Spinal cord (tissue), 10 donors: ENCODE results near the gene PPP6R1. TPM values are rescaled to one million over a fixed set of nuclear protein-coding genes. Genes with fewer than 3 reads are reported as not detected.

Experiments used
- DNase-seq, 6 donors: peaks; one replicate each; pipeline versions ENCODE4 v3.0.0 to v3.0.0-alpha.2; 2013 to 2015; ENCODE audit warnings: low spot score in 6 of 6, low read depth in 4 of 6
- H3K27ac ChIP-seq: one replicate; pipeline ENCODE4 v1.5.1; 2013; ENCODE audit warnings: low read depth, low read length, control low read depth
- H3K27me3 ChIP-seq: one replicate; pipeline ENCODE4 v1.6.1; 2013; ENCODE audit warnings: low read length; ENCODE audit not compliant: control insufficient read depth, insufficient read depth
- H3K36me3 ChIP-seq: one replicate; pipeline ENCODE4 v1.6.1; 2013; ENCODE audit warnings: low read length; ENCODE audit not compliant: control insufficient read depth, insufficient read depth
- H3K4me1 ChIP-seq: one replicate; pipeline ENCODE4 v1.6.1; 2013; ENCODE audit warnings: low read length; ENCODE audit not compliant: control insufficient read depth, insufficient read depth
- H3K4me3 ChIP-seq: one replicate; pipeline ENCODE4 v1.5.1; 2013; ENCODE audit warnings: low read depth, low read length, control low read depth
- H3K9me3 ChIP-seq: one replicate; pipeline ENCODE4 v1.6.1; 2013; ENCODE audit warnings: low read length; ENCODE audit not compliant: control insufficient read depth, insufficient read depth
- WGBS: methylation state at CpG from one replicate; pipeline ENCODE4 v1.1.5; 2013; ENCODE audit warnings: missing lambda C conversion rate; ENCODE audit not compliant: insufficient coverage; 5-methylcytosine and 5-hydroxymethylcytosine counted together
- polyA plus RNA-seq, 2 donors: library from polyadenylated mRNA; unstranded; fragments of 120-200 nt; gene quantifications; one replicate each; pipeline ENCODE4 v1.2.1, GENCODE V29; 2013; ENCODE audit not compliant: insufficient read length in 2 of 2
- total RNA-seq, 2 donors: library from RNA; depleted of rRNA in 1 of 2; stranded (reverse); fragments of 120-200 nt in 1 of 2; fragments of >200 nt in 1 of 2; gene quantifications; one replicate each; pipeline versions ENCODE4 v1.2.3 to v1.2.4, GENCODE V29; 2013 to 2014
- donor health status: healthy.

PPP6R1 gene
- total and polyA plus RNA-seq, 4 donors = 22.6 to 66.8 (median 41.4) TPM

DNA sequence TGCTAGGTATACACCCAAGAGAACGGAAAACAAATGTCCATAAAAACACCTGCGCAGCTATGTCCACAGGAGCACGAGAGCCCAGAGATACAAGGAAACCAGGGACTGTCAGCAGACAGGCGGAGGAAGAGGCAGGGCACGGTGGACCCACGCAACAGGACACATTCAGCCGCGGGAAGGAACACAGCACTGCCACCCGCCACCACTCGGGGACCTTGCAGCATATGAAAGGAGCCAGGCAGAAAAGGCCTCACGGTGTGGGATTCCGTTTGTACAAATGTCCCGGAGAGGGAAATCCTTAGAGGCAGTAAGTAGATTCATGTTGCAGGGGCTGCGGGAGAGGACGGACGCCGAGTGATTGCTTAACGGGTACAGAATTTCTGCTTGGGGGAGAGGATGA is 13.3 kb upstream of the PPP6R1 start:
- Histone ChIP-seq H3K27me3 (no peaks in the 10 kb centered on the region), H3K4me1 (no peaks in the 10 kb centered on the region), H3K27ac (no peak overlapping the region), H3K9me3 (no peaks in the 10 kb centered on the region), H3K36me3 (peaks cover 76% of the 10 kb centered on the region), H3K4me3 (no peak overlapping the region)
- 90% methylated on average over 18 of the region's 18 CpGs for WGBS
- no peak for DNase-seq

DNA sequence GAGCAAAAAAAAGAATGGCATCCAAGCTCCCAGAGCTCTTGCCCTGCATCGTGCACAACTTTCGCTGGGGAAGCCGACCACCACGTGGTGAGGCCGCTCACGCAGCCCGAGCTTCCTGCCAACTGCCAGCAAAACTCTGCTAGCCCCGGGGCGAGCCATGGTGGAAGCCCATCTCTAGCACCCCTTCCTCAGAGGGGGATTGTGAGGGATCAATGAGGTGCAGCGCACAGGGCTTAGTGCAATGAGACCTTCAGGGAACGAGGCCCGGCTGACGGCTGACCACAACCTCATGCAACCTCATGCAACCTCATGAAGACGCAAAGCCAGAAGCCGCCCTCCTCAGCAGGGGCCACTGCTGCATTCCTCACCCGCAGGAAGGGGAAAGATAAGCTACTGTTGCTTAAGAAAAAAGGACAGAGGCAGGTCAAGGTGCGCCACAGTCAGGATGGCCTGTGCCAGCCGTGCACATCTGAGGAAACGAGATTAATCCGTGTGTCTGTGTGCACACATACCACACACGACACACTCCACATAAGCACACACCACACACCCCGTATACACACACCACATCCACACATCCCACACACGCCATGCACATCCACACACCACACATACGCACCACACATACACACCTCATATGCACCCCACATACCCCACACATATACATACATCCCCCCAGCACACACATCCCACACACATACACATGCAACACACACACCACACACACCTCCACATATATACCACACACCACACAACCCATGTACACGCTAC is 11.5 kb upstream of the PPP6R1 start:
- Histone ChIP-seq H3K9me3 (no peaks in the 10 kb centered on the region), H3K27me3 (no peaks in the 10 kb centered on the region), H3K4me1 (no peaks in the 10 kb centered on the region), H3K27ac (no peak overlapping the region), H3K4me3 (no peak overlapping the region), H3K36me3 (peaks cover 69% of the 10 kb centered on the region)
- 93% methylated on average over 14 of the region's 25 CpGs for WGBS
- DNase-seq = no peak

DNA sequence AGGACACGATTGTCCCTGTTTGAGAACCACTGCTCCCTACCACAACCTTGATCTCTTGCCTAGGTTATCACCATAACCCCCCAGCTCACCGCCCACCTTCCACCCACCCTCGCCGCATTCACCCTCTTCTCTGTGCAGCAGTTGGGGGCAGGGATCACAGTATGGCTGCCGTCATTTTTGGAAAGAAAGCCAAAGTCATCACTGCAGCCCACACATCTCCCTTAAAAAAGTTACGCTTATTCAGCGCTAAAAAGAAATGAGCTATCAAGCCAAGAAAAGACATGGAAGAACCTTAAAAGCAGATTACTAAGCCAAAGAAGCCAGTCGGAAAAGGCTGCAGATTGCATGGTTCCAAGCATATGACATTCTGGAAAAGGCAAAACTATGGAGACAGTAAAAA is 10.5 kb upstream of the PPP6R1 start:
- no peak for DNase-seq

DNA sequence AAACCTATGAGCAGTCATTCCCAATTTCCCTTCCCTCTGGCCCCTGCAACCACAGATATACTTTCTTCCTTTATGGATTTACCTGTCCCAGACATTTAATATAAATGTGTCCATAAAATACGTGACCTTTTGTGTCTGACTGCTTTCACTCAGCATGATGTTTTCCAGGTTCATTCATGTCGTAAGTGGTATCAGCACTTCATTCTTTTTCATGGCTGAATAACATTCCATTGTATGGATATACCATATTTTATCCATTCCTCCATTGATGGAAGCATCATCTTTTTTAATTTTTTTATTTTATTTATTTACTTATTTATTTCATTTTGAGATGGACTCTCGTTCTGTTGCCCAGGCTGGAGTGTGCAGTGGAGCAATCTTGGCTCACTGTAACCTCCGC is 8.0 kb upstream of the PPP6R1 start:
- peaks cover 51% of the 10 kb centered on the region for H3K36me3 ChIP-seq
- H3K27ac ChIP-seq = no peak overlapping the region
- H3K9me3 ChIP-seq = no peaks in the 10 kb centered on the region
- no CpG with 5 or more reads among the region's 4 CpGs for WGBS
- H3K4me3 ChIP-seq = no peak overlapping the region
- H3K27me3 ChIP-seq = no peaks in the 10 kb centered on the region
- no peaks in the 10 kb centered on the region for H3K4me1 ChIP-seq
- no peak for DNase-seq

More for the DNA sequence above, 10.5 kb upstream of the PPP6R1 start:
- Histone ChIP-seq H3K36me3 (peaks cover 68% of the 10 kb centered on the region), H3K27ac (no peak overlapping the region), H3K27me3 (no peaks in the 10 kb centered on the region), H3K4me3 (no peak overlapping the region), H3K9me3 (no peaks in the 10 kb centered on the region), H3K4me1 (no peaks in the 10 kb centered on the region)
- 93% methylated on average over 7 of the region's 8 CpGs for WGBS

DNA sequence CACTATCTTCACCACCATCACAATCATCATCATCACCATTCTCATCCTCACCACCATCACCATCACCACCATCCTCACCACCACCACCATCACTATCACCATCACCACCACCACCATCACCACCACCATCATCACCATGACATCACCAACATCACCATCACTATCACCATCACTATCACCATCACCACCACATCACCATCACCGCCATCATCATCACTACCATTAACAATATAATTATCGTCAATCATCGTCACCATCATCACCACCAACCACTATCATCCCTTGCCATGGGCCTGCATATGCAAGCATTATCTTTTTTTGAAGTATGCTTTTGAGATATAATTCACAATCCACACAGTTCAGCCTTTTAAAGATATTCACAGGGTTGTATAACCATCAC is 7.6 kb upstream of the PPP6R1 start:
- H3K27ac ChIP-seq = no peak overlapping the region
- H3K9me3 ChIP-seq = no peaks in the 10 kb centered on the region
- no peak overlapping the region for H3K4me3 ChIP-seq
- H3K36me3 ChIP-seq = peaks cover 51% of the 10 kb centered on the region
- no peak for DNase-seq
- H3K27me3 ChIP-seq = no peaks in the 10 kb centered on the region
- H3K4me1 ChIP-seq = no peaks in the 10 kb centered on the region
- 88% methylated on average over 1 of the region's 3 CpGs for WGBS

DNA sequence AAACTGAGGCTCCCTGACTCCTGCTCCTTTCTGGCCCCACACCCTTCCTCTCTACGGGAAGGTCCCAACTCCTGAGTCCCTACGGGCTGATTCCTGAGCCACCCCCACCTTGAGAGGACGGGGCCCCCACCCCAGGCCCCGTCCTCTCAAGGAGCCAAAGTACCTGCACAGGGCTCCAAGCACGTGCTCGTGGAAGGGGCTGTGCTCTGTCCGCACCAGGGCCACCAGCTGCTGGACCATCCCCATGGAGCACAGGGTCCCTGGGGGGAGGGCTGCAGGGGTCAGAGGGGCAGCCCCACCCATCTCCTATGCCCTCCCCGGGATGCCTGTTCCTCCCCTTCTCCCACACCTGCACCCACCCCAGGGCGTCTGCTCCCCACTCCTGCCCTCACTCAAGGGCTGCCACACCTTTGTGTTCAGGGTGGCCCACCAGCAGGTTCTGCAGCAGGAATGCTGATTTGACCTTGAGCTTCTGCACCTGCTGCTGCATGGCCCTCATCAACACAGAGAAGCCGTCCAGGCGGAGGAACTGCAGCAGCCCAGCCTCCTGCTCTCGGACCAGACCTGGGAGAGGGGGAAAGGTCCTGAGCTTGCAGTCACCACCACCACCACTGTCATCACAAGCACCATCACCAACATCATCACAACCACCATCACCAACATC is 7.0 kb upstream of the PPP6R1 start:
- Histone ChIP-seq H3K27me3 (no peaks in the 10 kb centered on the region), H3K9me3 (no peaks in the 10 kb centered on the region), H3K36me3 (peaks cover 46% of the 10 kb centered on the region), H3K27ac (no peak overlapping the region), H3K4me1 (no peaks in the 10 kb centered on the region), H3K4me3 (no peak overlapping the region)
- WGBS = 98% methylated on average over 9 of the region's 12 CpGs
- no peak for DNase-seq

DNA sequence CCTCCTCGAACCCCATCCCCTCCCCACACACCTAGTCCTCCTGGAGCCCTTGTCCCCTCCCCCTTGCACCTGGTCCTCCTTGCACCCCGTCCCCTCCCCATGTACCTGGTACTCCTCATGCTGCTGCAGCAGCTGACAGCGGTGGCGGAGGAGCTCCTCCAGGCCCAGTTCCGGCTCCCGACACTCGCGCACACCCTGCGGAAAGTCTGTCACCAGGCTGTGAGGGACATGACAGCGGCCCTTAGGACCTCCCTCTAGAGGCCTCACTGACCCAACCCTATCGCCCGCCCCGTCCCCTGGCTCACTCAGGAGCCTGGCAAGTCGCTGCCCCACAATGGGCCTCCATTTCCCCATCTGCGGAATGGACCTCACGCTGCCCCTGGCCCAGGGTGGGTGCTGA is 6.4 kb upstream of the PPP6R1 start:
- Histone ChIP-seq H3K4me1 (peaks cover under 1% of the 10 kb centered on the region), H3K4me3 (no peak overlapping the region), H3K36me3 (peaks cover 39% of the 10 kb centered on the region), H3K27me3 (no peaks in the 10 kb centered on the region), H3K9me3 (no peaks in the 10 kb centered on the region), H3K27ac (no peak overlapping the region)
- 93% methylated on average over 16 of the region's 16 CpGs for WGBS
- no peak for DNase-seq

DNA sequence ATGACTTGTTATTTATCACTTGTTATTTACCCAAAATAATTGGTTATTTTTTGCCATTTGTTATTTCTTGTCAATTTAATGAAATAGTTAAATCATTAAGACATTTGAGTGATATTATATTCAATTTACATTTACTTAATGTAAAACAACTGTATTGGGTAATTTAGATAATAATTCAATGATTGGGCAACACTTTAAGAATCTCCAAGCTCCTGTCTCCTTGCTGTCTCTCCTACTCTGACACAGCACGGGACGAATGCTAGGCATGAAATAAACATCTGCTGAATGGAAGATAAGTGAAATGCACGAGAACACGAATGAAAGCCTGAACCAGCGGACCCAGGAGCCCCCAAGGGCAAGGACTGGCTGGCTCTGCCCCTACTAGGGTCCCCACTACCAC is 5.7 kb upstream of the PPP6R1 start:
- H3K27ac ChIP-seq = no peak overlapping the region
- H3K9me3 ChIP-seq = no peaks in the 10 kb centered on the region
- peaks cover 34% of the 10 kb centered on the region for H3K36me3 ChIP-seq
- H3K27me3 ChIP-seq = no peaks in the 10 kb centered on the region
- H3K4me3 ChIP-seq = no peak overlapping the region
- no CpG with 5 or more reads among the region's 5 CpGs for WGBS
- peaks cover 7% of the 10 kb centered on the region for H3K4me1 ChIP-seq
- DNase-seq = no peak

DNA sequence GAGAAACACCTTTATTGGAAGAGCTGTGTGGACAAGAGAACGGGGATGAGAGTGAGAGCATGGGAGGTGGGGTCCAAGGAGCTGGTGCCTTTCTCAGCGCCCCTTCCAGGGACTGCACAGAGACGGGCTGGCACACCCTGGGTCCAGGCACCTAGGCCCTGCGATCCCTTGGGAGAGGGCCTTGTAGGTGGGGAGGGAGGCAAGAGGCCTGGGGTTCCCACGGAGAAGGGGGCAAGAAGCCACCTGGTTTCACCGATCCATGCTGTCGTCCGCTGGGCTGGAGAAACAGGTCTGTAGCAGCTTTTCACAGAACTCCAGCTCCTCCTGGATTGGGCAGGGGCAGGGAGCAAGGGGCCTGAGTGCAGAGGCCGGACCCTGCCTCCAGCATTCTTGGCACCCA is 3.5 kb upstream of the PPP6R1 start:
- DNase-seq = no peak
- peaks cover 17% of the 10 kb centered on the region for H3K4me1 ChIP-seq
- H3K36me3 ChIP-seq = peaks cover 34% of the 10 kb centered on the region
- H3K27me3 ChIP-seq = no peaks in the 10 kb centered on the region
- H3K4me3 ChIP-seq = no peak overlapping the region
- no peak overlapping the region for H3K27ac ChIP-seq
- no peaks in the 10 kb centered on the region for H3K9me3 ChIP-seq
- 97% methylated on average over 9 of the region's 9 CpGs for WGBS

DNA sequence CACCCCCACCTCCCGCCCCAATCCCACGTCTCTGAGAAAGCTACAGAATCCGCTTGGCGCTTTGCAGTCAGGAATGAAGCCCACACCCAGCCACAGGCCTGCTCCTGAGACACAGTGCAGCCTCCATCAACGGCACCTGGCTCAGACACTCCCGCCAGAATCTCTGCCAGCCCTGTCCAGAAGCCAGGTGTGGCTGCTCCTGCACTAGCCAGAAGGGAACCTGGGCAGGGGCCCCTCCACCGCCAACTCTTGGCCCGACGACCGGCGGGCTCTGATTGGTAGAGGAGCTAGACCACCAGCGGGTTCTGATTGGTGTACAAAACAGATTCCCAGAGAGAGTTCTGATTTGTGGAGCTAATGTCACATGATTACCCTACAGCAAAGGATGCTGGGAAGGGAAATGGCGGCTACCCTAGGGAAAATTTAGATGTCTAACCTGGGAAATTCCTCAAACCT is 2.9 kb upstream of the PPP6R1 start:
- no peak for DNase-seq
- H3K9me3 ChIP-seq = no peaks in the 10 kb centered on the region
- H3K4me1 ChIP-seq = peaks cover 24% of the 10 kb centered on the region
- 79% methylated on average over 11 of the region's 13 CpGs for WGBS
- no peaks in the 10 kb centered on the region for H3K27me3 ChIP-seq
- H3K27ac ChIP-seq = no peak overlapping the region
- no peak overlapping the region for H3K4me3 ChIP-seq
- H3K36me3 ChIP-seq = peaks cover 35% of the 10 kb centered on the region
